Right lobe of liver (tissue), 6 donors: ENCODE data around the gene GSG1L. TPM values are rescaled to one million over a fixed set of nuclear protein-coding genes. Genes with fewer than 3 reads are reported as not detected.

Experiments used
- ATAC-seq, 4 donors: fragments of 200-7000 bp; cut with Tn5 transposase; one replicate each; pipeline ENCODE4 v1.9.1; 2020; ENCODE audit warnings: mild to moderate bottlenecking in 4 of 4, moderate library complexity in 4 of 4
- DNase-seq, 3 donors: peaks; one replicate each; pipeline ENCODE4 v3.0.0-alpha.2; 2020
- H3K27ac ChIP-seq, 3 donors: fragments of 200-600 bp; one replicate each; pipeline ENCODE4 v1.8.0; 2022
- H3K27me3 ChIP-seq, 2 donors: fragments of 200-600 bp; one replicate each; pipeline ENCODE4 v1.8.0; 2022
- H3K36me3 ChIP-seq, 4 donors: fragments of 200-600 bp; sonication (generic) in 1 of 4; one replicate each; pipeline versions ENCODE4 v1.5.1 to v1.8.0; 2017 to 2022; ENCODE audit warnings: control low read depth in 1 of 4
- H3K4me1 ChIP-seq, 4 donors: fragments of 200-600 bp; sonication (generic) in 1 of 4; one replicate each; pipeline versions ENCODE4 v1.5.1 to v1.8.0; 2017 to 2022; ENCODE audit warnings: control low read depth in 1 of 4
- H3K4me3 ChIP-seq, 3 donors: fragments of 200-600 bp; one replicate each; pipeline ENCODE4 v1.8.0; 2022
- H3K9me3 ChIP-seq, 4 donors: fragments of 200-600 bp; sonication (generic) in 1 of 4; one replicate each; pipeline versions ENCODE4 v1.5.1 to v1.8.0; 2017 to 2022; ENCODE audit warnings: control low read depth in 1 of 4
- POLR2A ChIP-seq: fragments of 450-650 bp; IDR thresholded peaks from one replicate; pipeline ENCODE4 v1.6.1; 2017; ENCODE audit warnings: antibody characterized with exemption, mild to moderate bottlenecking
- WGBS: methylation state at CpG from one replicate; pipeline ENCODE4 v1.1.6; 2018; ENCODE audit warnings: low coverage, low lambda C conversion rate; ENCODE audit not compliant: insufficient coverage; ENCODE audit errors: missing lambda C conversion rate; 5-methylcytosine and 5-hydroxymethylcytosine counted together
- intact Hi-C, 2 donors: fragments of 100-400 bp; cut with DNase I; formaldehyde crosslinking; loops; one replicate each; pipeline versions ENCODE4 v1.11.2 to v1.14.1; 2022
- total RNA-seq, 6 experiments: library from RNA; depleted of rRNA in 2 of 6; stranded (reverse); fragments of >200 nt in 2 of 6; fragmentation: NEBNext Ultra II Directional in 3 of 6; extraction: Animal tissue kit (Norgen Biotek cat#: 25700) in 3 of 6; gene quantifications; one replicate each; pipeline versions ENCODE4 v1.1.0 to v1.2.4, GENCODE V29; 2016 to 2023
- TF ChIP-seq, protein P1 (sequence below), 4 donors: fragments of 200-600 bp in 3 of 4; fragments of 450-650 bp in 1 of 4; IDR thresholded peaks; one replicate each; pipeline versions ENCODE4 v1.5.1 to v1.8.0; 2016 to 2022; ENCODE audit warnings: antibody characterized with exemption in 4 of 4, mild to moderate bottlenecking in 2 of 4
- donor health status: DM: no; HTN: yes; CAD: no.
- donor health status: DM: no; HTN: no; CAD: no.
- donor health status: DM: no; HTN: no; CAD: no.
- donor health status: DM: no; HTN: yes; CAD: no.
- donor health status: DM: no; HTN: yes; CAD: no.

Gene GSG1L
- total RNA-seq, 6 experiments from 2014 or later: 0.33 TPM; not detected in 5

DNA sequence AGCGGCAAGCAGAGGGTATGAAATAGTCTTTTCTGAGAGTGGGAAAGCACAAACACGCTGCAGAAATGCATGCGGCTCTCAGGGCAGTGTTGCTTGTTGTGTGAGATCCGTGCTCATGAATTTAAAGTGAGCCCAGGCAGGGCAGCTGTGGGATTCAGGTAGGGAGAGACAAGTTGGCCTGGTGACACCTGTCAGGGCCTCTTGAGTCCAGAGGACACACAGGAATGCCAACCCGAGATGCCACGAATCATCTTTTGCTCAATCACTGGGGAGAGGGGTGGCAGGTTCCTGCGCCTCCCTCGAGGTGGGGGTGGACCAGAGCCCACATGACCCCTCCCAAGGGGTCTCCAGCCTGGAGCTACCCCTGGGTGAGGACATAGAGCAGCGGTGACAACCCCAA, 211.9 kb downstream of the GSG1L start:
- H3K27me3 ChIP-seq: no peaks in the 10 kb centered on the region
- no peaks in the 10 kb centered on the region for H3K4me1 ChIP-seq
- H3K27ac ChIP-seq: no peak overlapping the region
- no peaks in the 10 kb centered on the region for H3K36me3 ChIP-seq
- TF ChIP-seq, protein P1, sequence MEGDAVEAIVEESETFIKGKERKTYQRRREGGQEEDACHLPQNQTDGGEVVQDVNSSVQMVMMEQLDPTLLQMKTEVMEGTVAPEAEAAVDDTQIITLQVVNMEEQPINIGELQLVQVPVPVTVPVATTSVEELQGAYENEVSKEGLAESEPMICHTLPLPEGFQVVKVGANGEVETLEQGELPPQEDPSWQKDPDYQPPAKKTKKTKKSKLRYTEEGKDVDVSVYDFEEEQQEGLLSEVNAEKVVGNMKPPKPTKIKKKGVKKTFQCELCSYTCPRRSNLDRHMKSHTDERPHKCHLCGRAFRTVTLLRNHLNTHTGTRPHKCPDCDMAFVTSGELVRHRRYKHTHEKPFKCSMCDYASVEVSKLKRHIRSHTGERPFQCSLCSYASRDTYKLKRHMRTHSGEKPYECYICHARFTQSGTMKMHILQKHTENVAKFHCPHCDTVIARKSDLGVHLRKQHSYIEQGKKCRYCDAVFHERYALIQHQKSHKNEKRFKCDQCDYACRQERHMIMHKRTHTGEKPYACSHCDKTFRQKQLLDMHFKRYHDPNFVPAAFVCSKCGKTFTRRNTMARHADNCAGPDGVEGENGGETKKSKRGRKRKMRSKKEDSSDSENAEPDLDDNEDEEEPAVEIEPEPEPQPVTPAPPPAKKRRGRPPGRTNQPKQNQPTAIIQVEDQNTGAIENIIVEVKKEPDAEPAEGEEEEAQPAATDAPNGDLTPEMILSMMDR (IDR thresholded peaks at IDR 0.05): no peak
- TF ChIP-seq POLR2A: no peak
- no peaks in the 10 kb centered on the region for H3K9me3 ChIP-seq
- ATAC-seq (no peak), DNase-seq (no peak)
- no peak overlapping the region for H3K4me3 ChIP-seq
- intact Hi-C loops: no loop called here
- 40% methylated on average over 3 of the region's 9 CpGs for WGBS

- intact Hi-C loops: no loop called here
- WGBS: 66% methylated on average over 2 of the region's 3 CpGs
- H3K4me3 ChIP-seq: no peak overlapping the region
- H3K4me1 ChIP-seq: no peaks in the 10 kb centered on the region
- DNase-seq: no peak
- ATAC-seq: no peak
- H3K27me3 ChIP-seq: no peaks in the 10 kb centered on the region
- H3K36me3 ChIP-seq: no peaks in the 10 kb centered on the region
- no peak for TF ChIP-seq POLR2A
- TF ChIP-seq, protein P1 (IDR thresholded peaks at IDR 0.05): no peak
- no peaks in the 10 kb centered on the region for H3K9me3 ChIP-seq
- no peak overlapping the region for H3K27ac ChIP-seq
Measured at GRCh38 chr16:27849621-27850020, 213.9 kb downstream of the GSG1L start.

DNA sequence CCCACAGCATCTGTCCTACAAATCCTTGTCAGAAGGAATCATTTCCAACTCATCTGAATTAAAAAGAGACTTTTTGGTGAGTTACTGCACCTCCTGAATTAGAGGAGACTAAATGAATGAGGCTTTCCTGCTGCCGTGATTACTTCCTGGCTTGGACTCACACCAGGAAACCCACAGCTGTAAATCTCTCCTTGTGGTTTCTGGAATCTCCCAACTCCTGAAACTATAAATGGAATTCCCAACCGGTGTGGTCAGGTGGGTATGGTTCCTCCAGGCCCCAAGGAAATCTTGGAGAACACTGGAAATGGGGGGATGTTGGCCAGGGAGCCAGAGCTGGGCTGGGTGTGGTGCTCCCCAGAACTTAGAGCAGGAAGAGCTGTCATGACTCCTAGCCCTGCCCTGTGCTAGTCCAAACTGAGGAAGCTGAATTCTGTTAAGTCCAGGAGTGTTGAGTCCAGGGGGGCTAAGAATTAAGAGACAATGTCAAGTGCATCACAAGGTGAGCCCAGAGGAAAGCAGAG, 216.4 kb downstream of the GSG1L start:
- no peak overlapping the region for H3K27ac ChIP-seq
- 11% methylated on average over 1 of the region's 2 CpGs for WGBS
- H3K36me3 ChIP-seq: no peaks in the 10 kb centered on the region
- intact Hi-C loops: no loop called here
- no peaks in the 10 kb centered on the region for H3K27me3 ChIP-seq
- DNase-seq (no peak), ATAC-seq (no peak)
- no peaks in the 10 kb centered on the region for H3K9me3 ChIP-seq
- no peak overlapping the region for H3K4me3 ChIP-seq
- H3K4me1 ChIP-seq: no peaks in the 10 kb centered on the region
- TF ChIP-seq POLR2A: no peak

DNA sequence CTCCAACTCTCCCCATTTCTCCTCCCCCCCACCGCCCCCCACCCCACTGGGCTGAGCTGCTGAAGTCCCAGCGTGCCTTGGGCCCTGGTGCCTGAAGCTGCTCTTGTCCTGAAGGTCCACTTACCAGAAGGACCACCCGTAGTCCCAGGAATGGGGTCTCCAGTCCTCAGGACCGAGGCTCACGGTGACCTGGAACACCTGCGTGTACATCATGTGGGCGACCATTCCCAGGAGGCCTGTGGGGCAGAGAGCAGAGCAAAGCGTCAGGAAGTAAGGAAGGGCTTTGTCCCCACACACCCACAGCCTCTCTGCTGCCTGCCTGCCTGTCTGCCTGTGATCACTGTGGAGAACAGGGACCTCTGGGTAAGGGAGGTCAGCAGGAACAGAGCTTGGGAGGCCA, 218.7 kb downstream of the GSG1L start:
- ATAC-seq: no peak
- intact Hi-C loops: no loop called here
- H3K9me3 ChIP-seq: no peaks in the 10 kb centered on the region
- no peaks in the 10 kb centered on the region for H3K4me1 ChIP-seq
- H3K27me3 ChIP-seq: no peaks in the 10 kb centered on the region
- H3K4me3 ChIP-seq: no peak overlapping the region
- WGBS: 82% methylated on average over 2 of the region's 8 CpGs
- TF ChIP-seq, protein P1 (IDR thresholded peaks at IDR 0.05): no peak
- TF ChIP-seq POLR2A: no peak
- no peaks in the 10 kb centered on the region for H3K36me3 ChIP-seq
- no peak for DNase-seq
- no peak overlapping the region for H3K27ac ChIP-seq

DNA sequence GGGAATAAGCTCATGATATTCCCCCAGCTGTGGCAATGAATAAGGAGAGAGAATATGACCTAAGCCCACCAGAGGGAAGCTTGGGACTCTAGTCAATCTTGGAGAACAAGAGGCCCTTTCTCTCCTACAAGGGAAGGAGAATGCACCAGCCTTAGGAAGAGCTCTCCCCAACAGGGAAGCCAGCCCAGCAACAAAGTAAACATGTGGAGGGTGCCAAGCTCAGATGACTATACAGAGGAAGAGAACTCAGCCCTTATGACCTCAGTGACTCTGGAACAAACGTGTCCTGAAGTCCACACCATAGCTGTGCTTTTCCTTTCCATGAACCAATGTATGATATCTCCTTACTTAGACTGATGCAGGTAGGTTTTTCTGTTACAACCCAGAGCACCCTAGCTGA, 219.7 kb downstream of the GSG1L start:
- Histone ChIP-seq H3K4me1 (no peaks in the 10 kb centered on the region), H3K4me3 (no peak overlapping the region), H3K27ac (no peak overlapping the region), H3K27me3 (no peaks in the 10 kb centered on the region), H3K9me3 (no peaks in the 10 kb centered on the region), H3K36me3 (no peaks in the 10 kb centered on the region)
- WGBS: 13% methylated on average over 1 of the region's 1 CpG
- no peak for TF ChIP-seq POLR2A
- TF ChIP-seq, protein P1 (IDR thresholded peaks at IDR 0.05): no peak
- DNase-seq (no peak), ATAC-seq (no peak)
- intact Hi-C loops: no loop called here
